GM12874 (cell line): ENCODE measurements around the gene GRM1.

ENCODE experiments used
- TF ChIP-seq, protein P1 (sequence below): IDR thresholded peaks from 2 replicates; pipeline ENCODE4 v1.5.1; 2011; ENCODE audit warnings: low read depth, mild to moderate bottlenecking, control low read depth, low read length, moderate library complexity; ENCODE audit not compliant: insufficient read depth

Gene GRM1

DNA sequence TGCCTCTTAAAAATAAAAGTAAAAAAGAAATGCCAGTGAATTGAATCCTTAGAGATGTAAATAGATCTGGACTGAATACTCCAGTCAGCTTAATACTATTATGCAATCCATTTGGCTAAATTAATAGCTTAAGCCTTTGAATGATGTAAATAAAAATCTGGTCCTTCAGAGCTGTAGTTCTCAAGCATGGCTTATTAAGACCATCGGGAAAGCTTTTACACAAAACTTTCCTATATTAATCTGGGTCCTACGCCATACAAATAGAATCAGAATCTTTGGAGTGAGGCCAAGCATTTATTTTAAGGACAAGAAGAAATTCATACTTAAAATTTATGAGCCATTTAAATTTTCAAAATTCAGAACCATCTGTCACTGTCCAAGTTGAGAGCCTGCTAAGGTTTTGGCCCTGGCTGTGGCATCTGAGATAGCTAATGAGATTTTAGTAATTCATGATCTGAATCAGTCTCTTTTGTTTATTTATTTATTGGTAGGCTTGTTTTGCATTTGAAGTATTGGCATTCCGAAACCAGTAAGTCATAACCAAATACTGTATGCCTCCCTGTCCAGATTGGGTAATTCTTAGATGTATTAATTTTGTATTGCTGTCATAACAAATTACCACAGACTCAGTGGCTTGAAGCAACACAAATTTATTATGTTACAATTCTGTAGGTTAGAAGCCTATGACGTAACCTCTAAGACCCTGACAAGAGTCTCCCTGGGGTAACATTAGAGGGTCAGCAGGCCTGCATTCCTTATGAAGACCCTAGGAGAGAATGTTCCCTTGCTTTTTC is 286.7 kb downstream of the GRM1 start:
- TF ChIP-seq, protein P1, sequence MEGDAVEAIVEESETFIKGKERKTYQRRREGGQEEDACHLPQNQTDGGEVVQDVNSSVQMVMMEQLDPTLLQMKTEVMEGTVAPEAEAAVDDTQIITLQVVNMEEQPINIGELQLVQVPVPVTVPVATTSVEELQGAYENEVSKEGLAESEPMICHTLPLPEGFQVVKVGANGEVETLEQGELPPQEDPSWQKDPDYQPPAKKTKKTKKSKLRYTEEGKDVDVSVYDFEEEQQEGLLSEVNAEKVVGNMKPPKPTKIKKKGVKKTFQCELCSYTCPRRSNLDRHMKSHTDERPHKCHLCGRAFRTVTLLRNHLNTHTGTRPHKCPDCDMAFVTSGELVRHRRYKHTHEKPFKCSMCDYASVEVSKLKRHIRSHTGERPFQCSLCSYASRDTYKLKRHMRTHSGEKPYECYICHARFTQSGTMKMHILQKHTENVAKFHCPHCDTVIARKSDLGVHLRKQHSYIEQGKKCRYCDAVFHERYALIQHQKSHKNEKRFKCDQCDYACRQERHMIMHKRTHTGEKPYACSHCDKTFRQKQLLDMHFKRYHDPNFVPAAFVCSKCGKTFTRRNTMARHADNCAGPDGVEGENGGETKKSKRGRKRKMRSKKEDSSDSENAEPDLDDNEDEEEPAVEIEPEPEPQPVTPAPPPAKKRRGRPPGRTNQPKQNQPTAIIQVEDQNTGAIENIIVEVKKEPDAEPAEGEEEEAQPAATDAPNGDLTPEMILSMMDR, result no peak

DNA sequence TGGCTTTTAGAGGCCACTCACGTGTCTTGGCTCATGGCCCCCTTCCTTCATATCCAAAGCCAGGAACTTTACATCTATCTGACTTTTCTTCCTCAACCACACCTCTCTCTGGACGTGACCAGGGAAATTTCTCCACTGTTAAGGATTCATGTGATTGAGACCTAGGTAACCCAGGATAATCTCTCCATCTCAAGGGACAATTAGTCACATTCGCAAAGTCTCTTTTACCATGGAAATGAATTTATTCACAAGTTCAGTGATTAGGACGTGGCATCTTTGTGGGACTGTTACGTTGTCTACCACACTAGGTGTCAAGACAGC is 287.3 kb downstream of the GRM1 start:
- TF ChIP-seq, protein P1, result no peak

DNA sequence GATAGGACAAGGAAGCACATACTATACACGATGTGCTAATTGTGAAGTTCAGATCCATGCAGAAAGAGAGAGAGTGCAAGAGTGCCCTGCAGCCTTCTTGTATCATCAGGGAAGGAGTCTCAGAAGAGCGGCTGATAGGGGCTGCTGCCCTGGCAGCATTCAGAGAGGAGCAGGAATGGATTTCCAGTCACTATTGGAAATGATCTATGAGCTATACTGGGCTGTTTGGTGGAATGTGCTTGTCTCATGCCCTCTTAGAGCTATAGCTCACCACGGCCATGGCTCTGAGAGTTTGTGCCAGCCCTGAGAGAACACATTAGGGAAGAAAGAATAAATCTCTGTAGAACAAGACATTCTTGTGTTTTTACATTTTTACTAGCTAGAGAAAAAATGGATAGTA is 302.2 kb downstream of the GRM1 start:
- TF ChIP-seq, protein P1, result no peak

DNA sequence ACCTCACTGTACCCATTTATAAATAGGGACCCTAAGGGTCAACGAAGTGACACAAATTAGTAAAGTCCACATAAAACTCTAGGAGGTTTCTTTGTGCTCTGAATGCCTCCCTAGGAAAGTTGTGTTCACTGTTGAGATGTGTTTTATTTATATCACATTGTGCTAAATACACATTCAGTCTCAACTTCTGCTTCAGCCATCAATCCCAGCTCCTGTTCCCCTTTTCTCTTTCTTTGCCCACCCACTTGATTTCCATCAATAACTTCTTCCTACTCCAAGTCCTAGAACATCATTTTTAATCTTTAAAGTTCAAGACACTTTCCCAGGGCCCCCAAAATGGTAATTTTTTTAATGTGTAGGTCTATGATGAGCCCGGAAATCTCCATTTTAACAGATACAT is 306.5 kb downstream of the GRM1 start:
- TF ChIP-seq, protein P1, result no peak

DNA sequence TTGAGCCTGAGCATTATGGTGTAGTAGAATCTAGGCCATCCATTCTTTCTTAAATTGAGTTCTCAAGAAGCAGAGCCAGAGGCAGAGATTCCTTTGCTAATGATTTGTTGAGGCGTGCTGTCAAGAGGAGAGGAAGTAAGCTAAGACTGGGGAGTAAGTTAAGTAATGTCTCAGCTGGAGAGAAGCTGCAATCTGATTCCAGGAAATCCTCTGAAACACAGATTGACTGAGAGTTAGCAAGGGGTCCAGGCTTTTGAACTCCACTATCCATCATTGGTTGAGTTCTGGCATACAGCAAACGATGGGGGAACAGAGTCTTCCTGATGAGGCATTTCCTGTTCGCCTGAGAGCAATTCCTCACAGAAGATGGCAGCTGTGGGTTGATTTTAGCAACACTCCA is 307.3 kb downstream of the GRM1 start:
- TF ChIP-seq, protein P1, result no peak

DNA sequence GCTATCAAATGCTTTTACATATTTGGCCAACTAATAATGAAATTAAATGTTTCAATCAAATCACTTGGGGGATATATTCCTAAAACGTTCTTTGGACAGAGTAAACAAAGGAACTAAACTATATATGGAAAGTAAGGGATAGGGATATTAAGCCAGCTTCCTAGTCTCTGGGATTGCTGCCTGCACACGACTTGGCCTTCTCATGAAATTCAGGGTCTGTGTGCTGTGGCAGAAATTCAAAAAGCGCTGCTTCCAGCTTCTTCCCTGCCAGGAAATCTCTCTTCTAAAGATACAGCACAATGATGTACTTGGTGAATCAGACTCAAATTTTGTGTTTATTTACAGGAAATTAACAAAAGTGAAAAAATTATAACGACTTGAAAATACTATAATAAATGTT is 308.5 kb downstream of the GRM1 start:
- TF ChIP-seq, protein P1, result no peak

DNA sequence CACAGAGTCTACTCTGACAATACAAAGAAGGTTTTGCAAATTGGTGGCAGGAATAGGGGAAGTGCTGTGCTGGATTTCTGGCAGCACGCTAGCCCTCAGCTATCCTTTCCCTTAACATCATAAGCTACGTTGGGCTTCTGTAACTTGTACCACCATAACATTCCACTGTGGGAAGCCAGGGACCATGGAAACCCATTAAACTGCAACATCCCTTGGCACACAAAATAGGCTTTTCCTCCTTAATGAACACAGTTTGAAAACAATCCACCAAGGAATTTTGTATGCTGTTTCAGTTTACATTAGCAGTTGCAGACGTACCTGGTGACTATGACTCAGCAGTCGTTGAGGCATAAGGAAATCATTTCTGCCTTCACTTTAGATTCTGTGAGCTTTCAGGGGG is 310.9 kb downstream of the GRM1 start:
- TF ChIP-seq, protein P1, result no peak
